ENCODE data around the gene GRIN1. TPM values are rescaled to one million over a fixed set of nuclear protein-coding genes. Genes with fewer than 3 reads are reported as not detected.

The GRIN1 gene
- total RNA-seq, 2 donors from 2014 or later = not detected

DNA sequence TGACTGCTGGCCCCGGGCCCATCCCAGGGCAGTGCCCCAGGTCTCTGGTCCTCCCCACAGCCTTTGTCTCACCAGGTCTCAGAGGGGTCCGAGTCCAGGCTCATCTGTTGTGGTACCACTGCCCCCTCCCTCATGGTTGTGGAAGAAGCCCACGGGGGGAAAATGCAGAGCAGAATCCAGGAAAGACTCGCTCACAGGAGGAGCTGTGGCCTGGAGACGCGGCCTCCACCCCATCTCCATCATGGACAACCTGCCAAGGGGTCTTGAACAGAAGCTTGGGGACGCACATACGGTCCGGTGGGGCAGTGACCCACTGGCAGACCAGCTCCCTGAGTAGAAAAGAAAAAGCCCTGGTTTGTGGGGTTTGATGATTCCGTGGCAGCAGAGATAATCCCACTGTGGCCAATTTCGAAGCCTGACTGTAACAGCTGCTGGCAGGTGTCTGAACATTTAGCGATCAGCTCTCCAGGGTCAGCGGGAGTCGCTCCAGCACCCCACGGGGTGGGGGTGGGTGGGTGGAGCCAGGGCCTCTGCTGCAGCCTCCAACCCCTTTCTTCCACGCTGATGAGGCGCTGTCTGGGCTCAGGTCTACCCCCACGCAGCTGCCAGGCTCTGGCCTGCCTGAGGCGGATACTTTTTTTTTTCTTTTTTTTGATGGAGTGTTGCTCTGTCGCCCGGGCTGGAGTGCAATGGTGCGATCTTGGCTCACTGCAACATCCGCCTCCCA lies 1.9 kb upstream of the GRIN1 start:
- no peak for DNase-seq (ENCODE audit: low spot score)
- Histone ChIP-seq H3K4me1 (peaks cover 0 to 8% of the 10 kb centered on the region in 2 donors), H3K4me3 (no peak overlapping the region), H3K36me3 (no peaks in the 10 kb centered on the region), H3K27ac (no peak overlapping the region), H3K27me3 (peaks cover 12 to 15% of the 10 kb centered on the region in 2 donors), H3K9me3 (no peaks in the 10 kb centered on the region)
- TF ChIP-seq, protein P1, sequence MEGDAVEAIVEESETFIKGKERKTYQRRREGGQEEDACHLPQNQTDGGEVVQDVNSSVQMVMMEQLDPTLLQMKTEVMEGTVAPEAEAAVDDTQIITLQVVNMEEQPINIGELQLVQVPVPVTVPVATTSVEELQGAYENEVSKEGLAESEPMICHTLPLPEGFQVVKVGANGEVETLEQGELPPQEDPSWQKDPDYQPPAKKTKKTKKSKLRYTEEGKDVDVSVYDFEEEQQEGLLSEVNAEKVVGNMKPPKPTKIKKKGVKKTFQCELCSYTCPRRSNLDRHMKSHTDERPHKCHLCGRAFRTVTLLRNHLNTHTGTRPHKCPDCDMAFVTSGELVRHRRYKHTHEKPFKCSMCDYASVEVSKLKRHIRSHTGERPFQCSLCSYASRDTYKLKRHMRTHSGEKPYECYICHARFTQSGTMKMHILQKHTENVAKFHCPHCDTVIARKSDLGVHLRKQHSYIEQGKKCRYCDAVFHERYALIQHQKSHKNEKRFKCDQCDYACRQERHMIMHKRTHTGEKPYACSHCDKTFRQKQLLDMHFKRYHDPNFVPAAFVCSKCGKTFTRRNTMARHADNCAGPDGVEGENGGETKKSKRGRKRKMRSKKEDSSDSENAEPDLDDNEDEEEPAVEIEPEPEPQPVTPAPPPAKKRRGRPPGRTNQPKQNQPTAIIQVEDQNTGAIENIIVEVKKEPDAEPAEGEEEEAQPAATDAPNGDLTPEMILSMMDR (IDR thresholded peaks at IDR 0.05) = no peak

DNA sequence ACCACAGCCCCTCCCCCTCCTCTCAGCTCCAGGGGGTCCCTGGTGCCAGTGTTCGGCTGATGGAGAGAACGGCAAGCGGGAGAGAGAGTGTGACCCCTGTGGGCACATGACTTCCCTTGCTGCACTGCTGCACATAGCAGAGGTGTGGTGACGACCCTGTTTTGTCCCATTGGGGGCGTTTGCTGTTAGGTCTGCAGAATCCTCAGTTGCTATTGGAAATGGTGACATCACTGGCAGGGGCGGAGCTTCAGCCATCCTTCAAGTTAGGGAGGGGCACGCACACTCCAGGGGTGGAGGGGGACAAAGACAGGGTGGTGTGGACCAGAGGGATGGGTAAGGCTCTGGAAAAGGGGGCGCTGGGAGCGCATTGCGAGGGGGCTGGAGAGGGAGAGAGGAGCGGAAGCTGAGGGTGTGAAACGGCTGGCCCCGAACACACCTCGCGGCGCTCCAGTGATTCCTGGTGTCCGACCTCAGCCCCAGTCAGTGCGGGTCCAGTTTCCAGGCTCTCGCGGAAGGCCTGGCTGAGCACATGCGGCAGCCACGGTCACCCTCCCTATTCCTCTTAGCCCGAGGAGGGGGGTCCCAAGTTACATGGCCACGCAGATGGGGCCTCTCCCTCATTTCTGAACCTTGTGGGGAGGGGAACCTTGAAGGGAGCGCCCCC lies 764 bp upstream of the GRIN1 start:
- TF ChIP-seq, protein P1 (IDR thresholded peaks at IDR 0.05) = no peak
- H3K4me3 ChIP-seq = no peak overlapping the region
- H3K27ac ChIP-seq = no peak overlapping the region
- H3K27me3 ChIP-seq = peaks cover 12 to 15% of the 10 kb centered on the region in 2 donors
- no peaks in the 10 kb centered on the region for H3K36me3 ChIP-seq
- no peaks in the 10 kb centered on the region for H3K9me3 ChIP-seq
- no peak for DNase-seq (ENCODE audit: low spot score)
- H3K4me1 ChIP-seq = peaks cover 0 to 8% of the 10 kb centered on the region in 2 donors

DNA sequence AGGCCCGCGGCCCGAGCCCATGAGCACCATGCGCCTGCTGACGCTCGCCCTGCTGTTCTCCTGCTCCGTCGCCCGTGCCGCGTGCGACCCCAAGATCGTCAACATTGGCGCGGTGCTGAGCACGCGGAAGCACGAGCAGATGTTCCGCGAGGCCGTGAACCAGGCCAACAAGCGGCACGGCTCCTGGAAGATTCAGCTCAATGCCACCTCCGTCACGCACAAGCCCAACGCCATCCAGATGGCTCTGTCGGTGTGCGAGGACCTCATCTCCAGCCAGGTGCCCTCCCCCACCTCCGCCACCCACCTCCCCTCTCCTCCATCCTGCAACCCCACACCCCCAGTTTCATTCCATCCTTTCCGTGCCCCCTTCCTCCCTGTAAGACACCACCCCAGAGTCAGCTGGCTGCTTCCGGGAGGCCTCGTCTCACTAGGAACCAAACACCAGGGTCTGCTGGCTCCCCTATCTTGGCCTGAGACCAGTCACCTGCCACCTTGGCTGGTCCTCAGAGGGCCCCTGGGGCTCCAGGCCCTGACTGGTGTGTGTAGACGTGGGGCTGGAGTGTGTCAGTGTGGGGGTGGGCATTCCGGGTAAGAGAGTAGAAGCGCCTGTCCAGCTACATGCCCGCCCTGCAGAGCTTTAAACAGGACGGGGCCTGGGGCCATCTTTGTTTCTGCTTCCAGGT lies 655 bp downstream of the GRIN1 start:
- no peak for DNase-seq (ENCODE audit: low spot score)
- Histone ChIP-seq H3K4me3 (no peak overlapping the region), H3K27me3 (peaks cover 12 to 15% of the 10 kb centered on the region in 2 donors), H3K4me1 (peaks cover 0 to 8% of the 10 kb centered on the region in 2 donors), H3K36me3 (no peaks in the 10 kb centered on the region), H3K9me3 (no peaks in the 10 kb centered on the region), H3K27ac (no peak overlapping the region)
- TF ChIP-seq, protein P1 (IDR thresholded peaks at IDR 0.05) = no peak

DNA sequence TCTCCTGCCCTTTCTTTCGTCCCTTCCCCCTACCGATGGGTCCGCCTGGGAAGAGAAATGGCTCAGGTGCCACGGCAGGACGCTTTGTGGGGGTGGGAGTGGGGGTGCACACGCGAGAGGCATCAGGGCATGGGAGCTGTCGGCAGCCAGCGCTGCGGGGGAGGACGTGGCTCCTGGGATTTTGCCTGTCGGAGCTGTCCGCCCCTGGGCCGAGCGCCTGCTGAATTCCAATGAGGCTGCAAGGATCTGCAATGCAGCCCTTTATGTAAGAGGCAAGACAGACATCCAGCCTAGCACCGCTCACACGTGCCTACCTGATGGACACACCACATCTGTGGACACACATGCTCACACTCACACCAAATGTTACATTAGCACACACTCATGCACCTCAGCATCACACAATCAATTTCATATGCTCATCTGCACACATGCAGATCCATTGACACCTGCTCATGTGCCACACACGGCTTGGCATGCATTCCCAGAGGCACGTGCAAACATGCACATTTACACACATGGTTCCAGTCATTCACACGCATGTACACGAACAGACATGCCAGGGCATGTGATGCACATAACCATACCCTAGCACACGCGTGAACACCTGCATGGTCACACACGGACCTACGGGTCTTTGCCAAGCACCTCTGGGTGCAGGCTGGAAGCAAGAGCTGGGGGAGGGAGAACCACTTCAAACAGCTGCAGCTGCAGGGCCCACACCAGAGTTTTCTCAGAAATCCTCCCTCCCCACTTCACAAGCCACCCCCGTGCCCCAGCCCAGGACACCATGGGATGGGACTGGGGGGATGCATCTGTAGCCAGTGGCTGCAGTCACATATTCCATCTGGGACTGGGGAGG lies 1.4 kb downstream of the GRIN1 start:
- peaks cover 12 to 15% of the 10 kb centered on the region in 2 donors for H3K27me3 ChIP-seq
- no peaks in the 10 kb centered on the region for H3K9me3 ChIP-seq
- H3K4me1 ChIP-seq = peaks cover 0 to 8% of the 10 kb centered on the region in 2 donors
- H3K36me3 ChIP-seq = no peaks in the 10 kb centered on the region
- TF ChIP-seq, protein P1 (IDR thresholded peaks at IDR 0.05) = no peak
- H3K4me3 ChIP-seq = no peak overlapping the region
- no peak overlapping the region for H3K27ac ChIP-seq
- no peak for DNase-seq (ENCODE audit: low spot score)

DNA sequence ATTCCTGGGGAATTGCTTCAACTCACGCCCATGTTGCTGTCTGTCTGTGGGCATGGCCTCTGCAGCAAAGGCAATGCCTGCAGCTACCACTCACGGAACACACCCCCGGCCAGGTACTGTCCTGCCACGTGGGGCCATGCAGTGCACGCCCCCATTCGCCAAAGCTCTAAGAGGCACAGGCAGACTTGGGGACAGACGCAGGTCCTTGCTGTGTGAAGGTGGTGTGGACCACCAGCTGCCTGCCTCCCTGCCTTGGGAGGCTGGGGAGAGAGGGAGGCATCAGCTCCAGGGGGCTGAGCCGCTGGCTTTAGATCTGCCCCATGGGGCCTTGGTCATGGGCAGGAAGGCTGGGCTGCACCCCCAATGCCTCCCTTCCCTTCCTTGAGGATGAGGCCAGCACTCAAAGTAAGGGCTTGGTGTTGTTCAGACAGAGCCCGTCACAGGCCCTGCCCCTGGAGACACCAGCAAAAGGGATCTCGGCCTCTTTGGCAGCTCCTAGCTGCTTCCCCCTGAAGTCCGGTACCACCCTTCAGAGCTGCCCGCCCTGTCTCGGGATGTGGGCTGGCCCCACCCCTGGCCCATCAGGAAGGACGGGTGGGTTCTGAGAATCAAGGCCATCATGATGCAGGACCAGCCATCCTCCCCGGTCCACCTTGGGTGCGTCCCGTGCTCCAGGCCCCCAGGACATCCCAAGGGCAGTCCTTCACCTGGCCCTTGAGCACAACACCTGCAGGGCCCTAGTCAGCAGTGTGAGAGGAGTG lies 2.3 kb downstream of the GRIN1 start:
- Histone ChIP-seq H3K4me3 (no peak overlapping the region), H3K36me3 (no peaks in the 10 kb centered on the region), H3K27ac (no peak overlapping the region), H3K9me3 (no peaks in the 10 kb centered on the region), H3K27me3 (peaks cover 12 to 15% of the 10 kb centered on the region in 2 donors), H3K4me1 (peaks cover 0 to 8% of the 10 kb centered on the region in 2 donors)
- DNase-seq (ENCODE audit: low spot score) = no peak
- TF ChIP-seq, protein P1 (IDR thresholded peaks at IDR 0.05) = no peak

Data from right atrium auricular region (tissue), 2 donors.